Fibroblast of lung (primary cell): Measurements from ENCODE around the gene CDPF1. TPM values are rescaled to one million over a fixed set of nuclear protein-coding genes. Genes with fewer than 3 reads are reported as not detected.
A peak's percentile ranks its signal among the peaks of the same experiment; 100 is the strongest.

Experiments used
- DNase-seq, 2 donors: peaks; one replicate each; pipeline versions ENCODE4 v3.0.0 to v3.0.0-alpha.2; 2010; ENCODE audit warnings: low read depth in 2 of 2
- H2AFZ ChIP-seq: 2 replicates; pipeline ENCODE4 v1.5.1; 2012; ENCODE audit warnings: low read length, control low read depth, inconsistent platforms
- H3K27ac ChIP-seq: 2 replicates; pipeline ENCODE4 v1.5.1; 2011; ENCODE audit warnings: low read length, control low read depth; ENCODE audit not compliant: insufficient read depth
- H3K27me3 ChIP-seq: 2 replicates; pipeline ENCODE4 v1.5.1; 2011; ENCODE audit warnings: mild to moderate bottlenecking, low read length; ENCODE audit not compliant: control insufficient read depth, insufficient read depth
- H3K36me3 ChIP-seq: 2 replicates; pipeline ENCODE4 v1.5.1; 2011; ENCODE audit warnings: low read length; ENCODE audit not compliant: control insufficient read depth, insufficient read depth
- H3K4me1 ChIP-seq: 2 replicates; pipeline ENCODE4 v1.5.1; 2011; ENCODE audit warnings: low read length; ENCODE audit not compliant: control insufficient read depth, insufficient read depth; ENCODE audit errors: extremely low read depth
- H3K4me2 ChIP-seq: 2 replicates; pipeline ENCODE4 v1.5.1; 2011; ENCODE audit warnings: low read length, control low read depth; ENCODE audit not compliant: insufficient read depth; ENCODE audit errors: extremely low read depth
- H3K4me3 ChIP-seq, 4 experiments: fragments of 200-600 bp in 1 of 4; sonication (generic) in 1 of 4; replicated peaks in 1 of 4; 2 replicates each; pipeline ENCODE4 v1.5.1; 2011 to 2016; ENCODE audit warnings: low read length in 4 of 4, low read depth in 3 of 4, mild to moderate bottlenecking in 3 of 4, control low read depth in 2 of 4, inconsistent platforms in 1 of 4, mixed read lengths in 1 of 4; ENCODE audit not compliant: insufficient read depth in 1 of 4; ENCODE audit errors: control extremely low read depth in 1 of 4
- H3K79me2 ChIP-seq: 2 replicates; pipeline ENCODE4 v1.5.1; 2012; ENCODE audit warnings: mild to moderate bottlenecking, low read length, inconsistent platforms; ENCODE audit not compliant: control insufficient read depth, insufficient read depth
- H3K9ac ChIP-seq: 2 replicates; pipeline ENCODE4 v1.5.1; 2011; ENCODE audit warnings: mild to moderate bottlenecking, low read length, control low read depth; ENCODE audit not compliant: insufficient read depth
- H3K9me3 ChIP-seq: 2 replicates; pipeline ENCODE4 v1.5.1; 2012; ENCODE audit warnings: low read depth, low read length; ENCODE audit not compliant: control insufficient read depth, insufficient read depth
- H4K20me1 ChIP-seq: 2 replicates; pipeline ENCODE4 v1.5.1; 2011; ENCODE audit warnings: low read length; ENCODE audit not compliant: control insufficient read depth, insufficient read depth; ENCODE audit errors: extremely low read depth
- EZH2 ChIP-seq: IDR thresholded peaks from 2 replicates; pipeline ENCODE4 v1.5.1; 2012; ENCODE audit warnings: low read length, control low read depth, mild to moderate bottlenecking; ENCODE audit errors: missing control alignments
- polyA plus RNA-seq, 2 donors: library from polyadenylated mRNA; depleted of rRNA in 1 of 2; stranded (reverse) in 1 of 2; unstranded in 1 of 2; fragments of >200 nt; gene quantifications; 2 replicates each; pipeline ENCODE4 v1.2.1, GENCODE V29; 2011 to 2012; ENCODE audit warnings: missing spikeins in 1 of 2
- total RNA-seq: library from RNA; depleted of rRNA; stranded (reverse); fragments of >200 nt; gene quantifications from 2 replicates; pipeline ENCODE4 v1.2.1, GENCODE V29; 2014
- TF ChIP-seq, protein P1 (sequence below), 2 donors: IDR thresholded peaks in 1 of 2; conservative IDR thresholded peaks in 1 of 2; 1 replicate in 1 of 2; 2 replicates in 1 of 2; pipeline ENCODE4 v1.5.1; 2011 to 2012; ENCODE audit warnings: low read length in 2 of 2, control low read depth in 1 of 2, inconsistent platforms in 1 of 2, low read depth in 1 of 2, mild to moderate bottlenecking in 1 of 2

CDPF1 gene
- total and polyA plus RNA-seq, 2 donors (not counting 1 experiment from before 2014, with no cell fraction given), result 7.7 to 8.3 TPM

DNA sequence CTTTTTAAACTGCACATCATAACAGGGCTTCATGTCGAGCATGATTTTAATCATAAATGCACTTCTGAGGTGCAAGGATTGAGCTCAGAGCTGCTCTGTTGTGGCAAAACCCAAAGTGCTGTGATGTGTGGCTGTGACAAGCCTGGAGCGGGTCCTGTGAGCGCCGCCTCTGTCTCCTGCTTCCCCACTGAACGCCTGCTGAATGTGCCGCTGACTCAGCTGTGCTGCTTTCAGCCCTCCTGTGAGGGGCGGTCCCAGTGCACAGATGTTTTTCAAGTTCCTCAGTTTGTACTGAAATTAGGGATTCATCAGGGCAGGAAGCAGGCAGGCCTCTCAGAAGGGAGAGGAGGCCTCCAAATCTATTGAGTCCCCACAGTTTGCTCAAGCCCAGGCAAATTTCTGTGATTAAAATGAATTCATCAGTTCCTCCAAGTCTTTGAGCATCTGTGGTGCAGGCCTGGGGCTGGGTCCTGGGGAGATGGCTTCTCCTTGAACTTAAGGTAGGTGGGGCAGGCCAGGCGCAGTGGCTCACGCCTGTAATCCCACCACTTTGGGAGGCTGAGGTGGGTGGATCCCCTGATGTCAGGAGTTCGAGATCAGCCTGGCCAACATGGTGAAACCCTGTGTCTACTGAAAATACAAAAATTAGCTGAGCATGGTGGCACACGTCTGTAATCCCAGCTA is 43.6 kb upstream of the CDPF1 start:
- H3K27me3 ChIP-seq, result no peaks in the 10 kb centered on the region
- H4K20me1 ChIP-seq, result no peaks in the 10 kb centered on the region
- H3K4me3 ChIP-seq, result no peak overlapping the region
- no peaks in the 10 kb centered on the region for H3K9me3 ChIP-seq
- H3K9ac ChIP-seq, result no peak overlapping the region
- H3K79me2 ChIP-seq, result peaks cover 15% of the 10 kb centered on the region
- H3K4me1 ChIP-seq, result peaks cover 9% of the 10 kb centered on the region
- no peak overlapping the region for H3K27ac ChIP-seq
- TF ChIP-seq EZH2, result no peak
- TF ChIP-seq, protein P1, sequence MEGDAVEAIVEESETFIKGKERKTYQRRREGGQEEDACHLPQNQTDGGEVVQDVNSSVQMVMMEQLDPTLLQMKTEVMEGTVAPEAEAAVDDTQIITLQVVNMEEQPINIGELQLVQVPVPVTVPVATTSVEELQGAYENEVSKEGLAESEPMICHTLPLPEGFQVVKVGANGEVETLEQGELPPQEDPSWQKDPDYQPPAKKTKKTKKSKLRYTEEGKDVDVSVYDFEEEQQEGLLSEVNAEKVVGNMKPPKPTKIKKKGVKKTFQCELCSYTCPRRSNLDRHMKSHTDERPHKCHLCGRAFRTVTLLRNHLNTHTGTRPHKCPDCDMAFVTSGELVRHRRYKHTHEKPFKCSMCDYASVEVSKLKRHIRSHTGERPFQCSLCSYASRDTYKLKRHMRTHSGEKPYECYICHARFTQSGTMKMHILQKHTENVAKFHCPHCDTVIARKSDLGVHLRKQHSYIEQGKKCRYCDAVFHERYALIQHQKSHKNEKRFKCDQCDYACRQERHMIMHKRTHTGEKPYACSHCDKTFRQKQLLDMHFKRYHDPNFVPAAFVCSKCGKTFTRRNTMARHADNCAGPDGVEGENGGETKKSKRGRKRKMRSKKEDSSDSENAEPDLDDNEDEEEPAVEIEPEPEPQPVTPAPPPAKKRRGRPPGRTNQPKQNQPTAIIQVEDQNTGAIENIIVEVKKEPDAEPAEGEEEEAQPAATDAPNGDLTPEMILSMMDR (conservative IDR thresholded peaks at IDR 0.05 in 1 of 2, IDR thresholded peaks at IDR 0.05 in 1 of 2; ENCODE audit: low read depth in 1 of 2, low read length in 2 of 2), result no peak
- H3K4me2 ChIP-seq, result no peak overlapping the region
- H2AFZ ChIP-seq, result no peak overlapping the region
- DNase-seq, result peak; percentile 56 to 63
- peaks cover 8% of the 10 kb centered on the region for H3K36me3 ChIP-seq

DNA sequence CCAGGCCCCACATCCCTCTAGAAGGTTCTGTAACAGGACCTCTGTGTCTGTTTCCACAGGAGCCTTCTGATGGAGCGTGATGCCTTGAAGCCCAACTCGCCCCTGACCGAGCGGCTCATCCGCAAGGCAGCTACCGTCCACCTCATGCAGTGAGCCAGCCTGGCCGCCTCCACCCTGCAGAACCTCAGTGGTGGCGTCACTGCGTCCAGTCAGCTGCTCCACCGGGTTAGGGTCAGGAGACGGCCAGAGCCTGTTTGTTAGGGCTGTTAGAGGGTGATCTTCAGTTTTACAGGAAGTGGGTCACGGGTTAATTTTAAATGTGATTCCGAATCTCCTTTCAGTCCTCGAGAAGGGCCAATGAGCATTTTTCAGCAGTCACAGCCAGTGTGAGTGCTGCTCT is 42.6 kb upstream of the CDPF1 start:
- TF ChIP-seq, protein P1 (conservative IDR thresholded peaks at IDR 0.05 in 1 of 2, IDR thresholded peaks at IDR 0.05 in 1 of 2; ENCODE audit: low read depth in 1 of 2, low read length in 2 of 2), result no peak
- no peak for TF ChIP-seq EZH2
- no peak overlapping the region for H2AFZ ChIP-seq
- H3K9me3 ChIP-seq, result no peaks in the 10 kb centered on the region
- no peaks in the 10 kb centered on the region for H3K27me3 ChIP-seq
- H3K4me2 ChIP-seq, result no peak overlapping the region
- peaks cover 7% of the 10 kb centered on the region for H3K36me3 ChIP-seq
- no peak overlapping the region for H3K9ac ChIP-seq
- peaks cover 9% of the 10 kb centered on the region for H3K4me1 ChIP-seq
- peaks cover 7% of the 10 kb centered on the region for H3K79me2 ChIP-seq
- DNase-seq, result no peak
- H4K20me1 ChIP-seq, result no peaks in the 10 kb centered on the region
- H3K27ac ChIP-seq, result no peak overlapping the region
- H3K4me3 ChIP-seq, result no peak overlapping the region

DNA sequence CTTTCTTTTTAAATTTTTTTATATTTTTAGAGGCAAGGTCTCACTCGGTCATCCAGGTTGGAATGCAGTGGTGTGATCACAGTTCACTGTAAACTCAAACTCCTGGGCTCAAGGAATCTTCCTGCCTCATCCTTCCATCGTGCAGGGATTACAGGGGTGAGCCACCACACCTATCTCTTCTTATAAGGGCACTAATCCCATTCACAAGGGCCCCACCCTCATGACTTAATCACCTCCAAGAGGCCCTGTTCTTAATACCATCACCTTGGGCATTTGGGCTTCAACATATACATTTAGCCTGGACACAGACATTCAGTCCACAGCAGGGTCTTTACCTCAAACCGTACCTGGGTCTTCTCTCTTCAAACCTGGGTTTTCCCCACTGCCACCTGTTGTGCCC is 42.1 kb upstream of the CDPF1 start:
- no peak overlapping the region for H3K4me2 ChIP-seq
- H4K20me1 ChIP-seq, result no peaks in the 10 kb centered on the region
- no peaks in the 10 kb centered on the region for H3K9me3 ChIP-seq
- no peak overlapping the region for H3K9ac ChIP-seq
- peaks cover 7% of the 10 kb centered on the region for H3K36me3 ChIP-seq
- no peak overlapping the region for H3K4me3 ChIP-seq
- peaks cover 4% of the 10 kb centered on the region for H3K4me1 ChIP-seq
- no peaks in the 10 kb centered on the region for H3K27me3 ChIP-seq
- TF ChIP-seq, protein P1 (conservative IDR thresholded peaks at IDR 0.05 in 1 of 2, IDR thresholded peaks at IDR 0.05 in 1 of 2; ENCODE audit: low read depth in 1 of 2, low read length in 2 of 2), result no peak
- no peak for TF ChIP-seq EZH2
- H2AFZ ChIP-seq, result no peak overlapping the region
- DNase-seq, result no peak
- H3K27ac ChIP-seq, result no peak overlapping the region
- H3K79me2 ChIP-seq, result peaks cover under 1% of the 10 kb centered on the region
